Natural killer cell (primary cell): Measurements from ENCODE around the gene RUNX3. TPM values are rescaled to one million over a fixed set of nuclear protein-coding genes. Genes with fewer than 3 reads are reported as not detected.

Experiments used
- ATAC-seq, 3 donors: fragments of 150-1000 bp in 2 of 3; fragments of 200-7000 bp in 1 of 3; cut with Tn5 transposase; 1 replicate in 1 of 3; 2 replicates in 2 of 3; pipeline ENCODE4 v1.10.0; 2021; ENCODE audit warnings: mild to moderate bottlenecking in 2 of 3, moderate library complexity in 2 of 3
- DNase-seq, 2 donors: peaks; one replicate each; pipeline versions ENCODE4 v3.0.0 to v3.0.0-alpha.2; 2013 to 2021; ENCODE audit warnings: mixed read lengths in 1 of 2
- H3K27ac ChIP-seq: one replicate; pipeline ENCODE4 v1.5.1; 2013; ENCODE audit warnings: mild to moderate bottlenecking, low read length
- H3K27me3 ChIP-seq: one replicate; pipeline ENCODE4 v1.6.1; 2013; ENCODE audit warnings: low read length; ENCODE audit not compliant: control insufficient read depth, insufficient read depth
- H3K36me3 ChIP-seq: one replicate; pipeline ENCODE4 v1.6.1; 2013; ENCODE audit warnings: low read length; ENCODE audit not compliant: control insufficient read depth, insufficient read depth
- H3K4me1 ChIP-seq: one replicate; pipeline ENCODE4 v1.6.1; 2013; ENCODE audit warnings: low read length; ENCODE audit not compliant: control insufficient read depth, insufficient read depth
- H3K4me3 ChIP-seq: one replicate; pipeline ENCODE4 v1.5.1; 2013; ENCODE audit warnings: low read length
- H3K9me3 ChIP-seq: one replicate; pipeline ENCODE4 v1.6.1; 2013; ENCODE audit warnings: low read length; ENCODE audit not compliant: control insufficient read depth, insufficient read depth
- H3K27ac Mint-ChIP-seq, 2 donors: one replicate each; pipeline ENCODE4 v1.8.0; 2022; ENCODE audit warnings: mild to moderate bottlenecking in 2 of 2, mixed read lengths in 2 of 2, moderate library complexity in 1 of 2
- H3K27me3 Mint-ChIP-seq, 2 donors: one replicate each; pipeline ENCODE4 v1.8.0; 2022; ENCODE audit warnings: low read depth in 2 of 2, mixed read lengths in 2 of 2
- H3K36me3 Mint-ChIP-seq: one replicate; pipeline ENCODE4 v1.8.0; 2022; ENCODE audit warnings: mixed read lengths
- H3K4me1 Mint-ChIP-seq, 2 donors: one replicate each; pipeline ENCODE4 v1.8.0; 2022; ENCODE audit warnings: mixed read lengths in 2 of 2
- H3K4me3 Mint-ChIP-seq: one replicate; pipeline ENCODE4 v1.8.0; 2022; ENCODE audit warnings: mild to moderate bottlenecking, moderate library complexity, mixed read lengths
- H3K9me3 Mint-ChIP-seq, 2 donors: one replicate each; pipeline ENCODE4 v1.8.0; 2022; ENCODE audit warnings: mixed read lengths in 2 of 2
- WGBS: methylation state at CpG from one replicate; pipeline ENCODE4 v1.1.7; 2013; ENCODE audit warnings: missing lambda C conversion rate; ENCODE audit not compliant: insufficient coverage; 5-methylcytosine and 5-hydroxymethylcytosine counted together
- intact Hi-C: fragments of 100-400 bp; cut with micrococcal nuclease; formaldehyde crosslinking; loops from one replicate; pipeline ENCODE4 v1.14.2; 2022
- total RNA-seq, 4 donors: library from RNA; stranded (reverse); fragments of 120-200 nt in 1 of 4; gene quantifications; one replicate each; pipeline versions ENCODE4 v1.2.3 to v1.2.4, GENCODE V29; 2013 to 2022
- TF ChIP-seq, protein P1 (sequence below): fragments of 200-600 bp; IDR thresholded peaks from one replicate; pipeline ENCODE4 v1.8.0; 2022; ENCODE audit warnings: antibody characterized with exemption

RUNX3 gene
- total RNA-seq, 3 donors from 2014 or later (not counting 1 experiment from before 2014, with no cell fraction given), result 537 to 630 (median 601) TPM

DNA sequence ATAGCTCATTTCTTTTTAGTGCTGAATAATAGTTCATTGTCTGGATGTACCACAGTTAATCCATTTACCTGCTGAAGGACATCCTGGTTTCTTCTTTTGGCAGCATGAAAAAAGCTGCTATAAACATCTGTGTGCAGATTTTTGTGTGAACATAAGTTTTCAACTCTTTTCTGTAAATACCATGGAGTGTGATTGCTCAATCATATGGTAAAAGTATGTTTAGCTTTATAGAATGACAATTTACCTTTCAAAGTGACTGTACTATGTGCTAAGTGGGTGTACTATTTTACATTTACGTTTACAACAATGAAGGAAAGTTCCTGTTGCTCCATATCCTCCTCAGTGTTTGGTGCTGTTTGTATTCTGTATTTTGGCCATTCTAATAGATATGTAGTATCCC lies 49.0 kb downstream of the RUNX3 start:
- Mint-ChIP-seq H3K4me3 (no peak overlapping the region), H3K27me3 (peaks cover 0 to 5% of the 10 kb centered on the region in 2 donors)

DNA sequence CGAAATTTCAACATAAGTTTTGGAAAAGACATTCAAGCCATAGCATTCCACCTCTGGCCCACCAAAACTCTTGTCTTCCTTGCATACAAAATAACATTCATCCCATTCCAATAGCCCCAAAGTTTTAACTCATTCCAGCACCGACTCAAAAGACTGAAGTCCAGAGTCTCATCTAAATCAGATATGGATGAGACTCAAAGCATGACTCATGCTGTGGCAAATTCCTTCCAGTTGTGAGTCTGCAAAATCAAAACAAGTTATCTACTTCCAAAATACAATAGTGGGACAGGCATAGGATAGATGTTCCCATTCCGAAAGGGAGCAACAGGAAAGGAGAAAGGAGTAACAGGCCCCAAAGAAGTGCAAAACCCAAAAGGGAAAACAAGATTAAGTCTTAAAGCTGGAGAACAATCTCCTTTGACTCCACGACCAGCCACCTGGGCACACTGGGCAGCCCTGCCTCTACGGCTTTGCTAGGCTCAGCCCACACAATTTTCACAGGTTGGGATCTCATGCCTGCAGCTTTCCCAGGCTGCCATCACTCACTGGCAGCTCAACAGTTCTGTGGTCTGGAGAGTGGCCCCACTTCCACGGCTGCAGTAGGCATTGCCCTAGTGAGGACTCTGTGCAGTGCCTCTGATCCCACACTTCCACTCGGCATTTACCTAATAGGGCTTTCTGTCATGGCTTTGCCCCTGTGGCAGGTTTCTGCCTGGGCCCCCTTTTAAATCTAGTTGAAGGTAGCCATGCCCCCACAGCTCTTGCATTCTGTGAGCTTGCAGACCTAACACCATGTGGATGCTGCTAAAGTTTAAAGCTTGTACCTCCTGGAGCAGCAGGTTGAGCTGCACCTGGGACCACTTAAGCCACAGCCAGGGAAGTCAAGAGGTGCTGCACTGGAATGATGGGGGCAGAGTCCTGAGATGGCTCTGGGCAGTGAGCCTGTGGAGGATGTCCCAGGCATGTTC lies 51.0 kb downstream of the RUNX3 start:
- Mint-ChIP-seq H3K27me3 (peaks cover 0 to 5% of the 10 kb centered on the region in 2 donors), H3K9me3 (no peaks in the 10 kb centered on the region), H3K36me3 (peaks cover 4% of the 10 kb centered on the region), H3K4me1 (peaks cover 6 to 10% of the 10 kb centered on the region in 2 donors), H3K27ac (no peak overlapping the region), H3K4me3 (no peak overlapping the region)
- H3K9me3 ChIP-seq, result no peaks in the 10 kb centered on the region
- peak in 1 of 2 donors; percentile 7 for DNase-seq
- H3K4me1 ChIP-seq, result no peaks in the 10 kb centered on the region
- ATAC-seq, result no peak
- TF ChIP-seq, protein P1, sequence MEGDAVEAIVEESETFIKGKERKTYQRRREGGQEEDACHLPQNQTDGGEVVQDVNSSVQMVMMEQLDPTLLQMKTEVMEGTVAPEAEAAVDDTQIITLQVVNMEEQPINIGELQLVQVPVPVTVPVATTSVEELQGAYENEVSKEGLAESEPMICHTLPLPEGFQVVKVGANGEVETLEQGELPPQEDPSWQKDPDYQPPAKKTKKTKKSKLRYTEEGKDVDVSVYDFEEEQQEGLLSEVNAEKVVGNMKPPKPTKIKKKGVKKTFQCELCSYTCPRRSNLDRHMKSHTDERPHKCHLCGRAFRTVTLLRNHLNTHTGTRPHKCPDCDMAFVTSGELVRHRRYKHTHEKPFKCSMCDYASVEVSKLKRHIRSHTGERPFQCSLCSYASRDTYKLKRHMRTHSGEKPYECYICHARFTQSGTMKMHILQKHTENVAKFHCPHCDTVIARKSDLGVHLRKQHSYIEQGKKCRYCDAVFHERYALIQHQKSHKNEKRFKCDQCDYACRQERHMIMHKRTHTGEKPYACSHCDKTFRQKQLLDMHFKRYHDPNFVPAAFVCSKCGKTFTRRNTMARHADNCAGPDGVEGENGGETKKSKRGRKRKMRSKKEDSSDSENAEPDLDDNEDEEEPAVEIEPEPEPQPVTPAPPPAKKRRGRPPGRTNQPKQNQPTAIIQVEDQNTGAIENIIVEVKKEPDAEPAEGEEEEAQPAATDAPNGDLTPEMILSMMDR, result no peak
- no peaks in the 10 kb centered on the region for H3K27me3 ChIP-seq
- 90% methylated on average over 7 of the region's 7 CpGs for WGBS
- H3K27ac ChIP-seq, result no peak overlapping the region
- H3K36me3 ChIP-seq, result no peaks in the 10 kb centered on the region
- intact Hi-C loops, result no loop called here
- no peak overlapping the region for H3K4me3 ChIP-seq

More for the DNA sequence above, 49.0 kb downstream of the RUNX3 start:
- DNase-seq, result no peak
- ATAC-seq, result no peak
- H3K4me1 Mint-ChIP-seq, result peaks cover 14 to 20% of the 10 kb centered on the region in 2 donors
- Histone ChIP-seq H3K9me3 (no peaks in the 10 kb centered on the region), H3K4me3 (no peak overlapping the region), H3K4me1 (no peaks in the 10 kb centered on the region), H3K27ac (no peak overlapping the region), H3K36me3 (no peaks in the 10 kb centered on the region), H3K27me3 (no peaks in the 10 kb centered on the region)
- no peak overlapping the region for H3K27ac Mint-ChIP-seq
- TF ChIP-seq, protein P1, result no peak
- H3K36me3 Mint-ChIP-seq, result peaks cover 15% of the 10 kb centered on the region
- intact Hi-C loops, result no loop called here
- WGBS, result no CpG with 5 or more reads among the region's 1 CpG
- H3K9me3 Mint-ChIP-seq, result no peaks in the 10 kb centered on the region

- Histone ChIP-seq H3K36me3 (no peaks in the 10 kb centered on the region), H3K27me3 (no peaks in the 10 kb centered on the region), H3K9me3 (no peaks in the 10 kb centered on the region), H3K4me1 (no peaks in the 10 kb centered on the region), H3K4me3 (no peak overlapping the region), H3K27ac (no peak overlapping the region)
- no peak for DNase-seq
- WGBS, result 73% methylated on average over 6 of the region's 6 CpGs
- H3K4me3 Mint-ChIP-seq, result no peak overlapping the region
- H3K4me1 Mint-ChIP-seq, result peaks cover 8 to 11% of the 10 kb centered on the region in 2 donors
- no peak for ATAC-seq
- peaks cover 0 to 5% of the 10 kb centered on the region in 2 donors for H3K27me3 Mint-ChIP-seq
- no peaks in the 10 kb centered on the region for H3K9me3 Mint-ChIP-seq
- TF ChIP-seq, protein P1, result no peak
- no peak overlapping the region for H3K27ac Mint-ChIP-seq
- intact Hi-C loops, result no loop called here
- no peaks in the 10 kb centered on the region for H3K36me3 Mint-ChIP-seq
Observed at GRCh38 chr1:24878045-24878444, 52.0 kb downstream of the RUNX3 start.
